ENCODE measurements around the gene RABAC1.
A peak's percentile ranks its signal among the peaks of the same experiment; 100 is the strongest.

DNA sequence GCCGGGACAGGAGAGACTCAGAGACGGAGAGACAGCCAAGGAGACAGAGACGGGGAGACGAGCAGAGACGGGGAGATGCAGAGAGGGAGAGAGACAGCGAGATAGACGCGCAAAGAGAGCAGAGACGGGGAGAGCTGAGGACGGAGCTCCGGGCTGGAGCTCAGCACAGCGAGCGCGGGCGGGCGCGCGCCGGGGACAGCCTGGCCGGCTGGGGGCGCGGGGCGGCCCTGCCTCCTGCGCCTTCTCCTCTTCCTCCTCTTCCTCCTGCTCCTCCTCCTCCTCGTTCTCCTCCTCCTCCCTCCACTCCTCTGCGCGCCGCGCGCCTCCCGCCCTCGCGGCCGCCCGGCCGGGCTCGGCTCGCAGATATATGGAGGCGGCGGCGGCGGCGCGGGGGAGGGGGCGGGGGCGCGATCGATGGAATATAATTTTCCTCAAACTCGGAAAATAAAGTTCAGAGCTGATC, 30.9 kb downstream of the RABAC1 start, which contains the start of gene ERFL:
- TF ChIP-seq, protein P1, sequence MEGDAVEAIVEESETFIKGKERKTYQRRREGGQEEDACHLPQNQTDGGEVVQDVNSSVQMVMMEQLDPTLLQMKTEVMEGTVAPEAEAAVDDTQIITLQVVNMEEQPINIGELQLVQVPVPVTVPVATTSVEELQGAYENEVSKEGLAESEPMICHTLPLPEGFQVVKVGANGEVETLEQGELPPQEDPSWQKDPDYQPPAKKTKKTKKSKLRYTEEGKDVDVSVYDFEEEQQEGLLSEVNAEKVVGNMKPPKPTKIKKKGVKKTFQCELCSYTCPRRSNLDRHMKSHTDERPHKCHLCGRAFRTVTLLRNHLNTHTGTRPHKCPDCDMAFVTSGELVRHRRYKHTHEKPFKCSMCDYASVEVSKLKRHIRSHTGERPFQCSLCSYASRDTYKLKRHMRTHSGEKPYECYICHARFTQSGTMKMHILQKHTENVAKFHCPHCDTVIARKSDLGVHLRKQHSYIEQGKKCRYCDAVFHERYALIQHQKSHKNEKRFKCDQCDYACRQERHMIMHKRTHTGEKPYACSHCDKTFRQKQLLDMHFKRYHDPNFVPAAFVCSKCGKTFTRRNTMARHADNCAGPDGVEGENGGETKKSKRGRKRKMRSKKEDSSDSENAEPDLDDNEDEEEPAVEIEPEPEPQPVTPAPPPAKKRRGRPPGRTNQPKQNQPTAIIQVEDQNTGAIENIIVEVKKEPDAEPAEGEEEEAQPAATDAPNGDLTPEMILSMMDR (conservative IDR thresholded peaks at IDR 0.05; ENCODE audit: low read length) = peak; percentile 53
- TF ChIP-seq EZH2phosphoT487 (IDR thresholded peaks at IDR 0.05; ENCODE audit: borderline replicate concordance, low read depth, low read length) = no peak

All from OCI-LY7 (cell line).